ENCODE measurements around the gene CROCC. TPM values are rescaled to one million over a fixed set of nuclear protein-coding genes. Genes with fewer than 3 reads are reported as not detected.

The CROCC gene
- polyA plus RNA-seq, 1 donor (not counting 4 experiments of a cell fraction or from before 2014, with no cell fraction given), result 8.2 TPM

GRCh38 chr1:17008208-17008855 lies 86.6 kb downstream of the CROCC start:
- FAIRE-seq, result no peak
- Histone ChIP-seq H3K27ac (ENCODE audit: control insufficient read depth, insufficient read depth, low read length) (no peak overlapping the region), H4K20me1 (ENCODE audit: control insufficient read depth, extremely low read depth, insufficient read depth, low read length) (peaks cover 11% of the 10 kb centered on the region), H3K9me1 (ENCODE audit: control insufficient read depth, extremely low read depth, insufficient read depth, low read length) (peaks cover 7% of the 10 kb centered on the region), H2AFZ (ENCODE audit: control insufficient read depth, low read length) (no peak overlapping the region), H3K9me3 (ENCODE audit: control insufficient read depth, low read depth, low read length) (no peaks in the 10 kb centered on the region), H3K4me2 (ENCODE audit: control insufficient read depth, extremely low read depth, insufficient read depth, low read depth, low read length) (no peak overlapping the region), H3K9ac (ENCODE audit: control insufficient read depth, extremely low read depth, insufficient read depth, low read length) (no peak overlapping the region), H3K4me3 (ENCODE audit: control insufficient read depth in 2 of 3, extremely low read depth in 1 of 3, insufficient read depth in 2 of 3, low read depth in 1 of 3, low read length in 3 of 3) (no peak overlapping the region), H3K79me2 (ENCODE audit: control insufficient read depth, insufficient read depth, low read length) (peaks cover 18% of the 10 kb centered on the region), H3K4me1 (ENCODE audit: control insufficient read depth, extremely low read depth, insufficient read depth, low read length) (peaks cover 33% of the 10 kb centered on the region), H3K36me3 (ENCODE audit: control insufficient read depth in 2 of 2, extremely low read depth in 1 of 2, insufficient read depth in 2 of 2, low read length in 2 of 2) (peaks cover 9 to 15% of the 10 kb centered on the region in 2 experiments), H3K27me3 (ENCODE audit: control insufficient read depth, extremely low read depth, insufficient read depth, low read length) (no peaks in the 10 kb centered on the region)
- no peak for DNase-seq (ENCODE audit: low read depth, low spot score)
- dilution Hi-C loops (cut with MboI; ENCODE audit: extremely low pct_ligation_motif_present, low sequenced_read_pairs), result no loop called here
- TF ChIP-seq EZH2 (IDR thresholded peaks at IDR 0.05; ENCODE audit: low read length), result no peak
- no peak for TF ChIP-seq CTCF (optimal IDR thresholded peaks at IDR 0.05 in 1 of 3, IDR thresholded peaks at IDR 0.05 in 1 of 3, conservative IDR thresholded peaks at IDR 0.05 in 1 of 3; ENCODE audit: extremely low read depth in 1 of 3, insufficient read depth in 2 of 3, low read length in 3 of 3)

- TF ChIP-seq CTCF (optimal IDR thresholded peaks at IDR 0.05 in 1 of 3, IDR thresholded peaks at IDR 0.05 in 1 of 3, conservative IDR thresholded peaks at IDR 0.05 in 1 of 3; ENCODE audit: extremely low read depth in 1 of 3, insufficient read depth in 2 of 3, low read length in 3 of 3) (no peak), EZH2 (IDR thresholded peaks at IDR 0.05; ENCODE audit: low read length) (no peak)
- FAIRE-seq, result no peak
- Histone ChIP-seq H3K36me3 (ENCODE audit: control insufficient read depth in 2 of 2, extremely low read depth in 1 of 2, insufficient read depth in 2 of 2, low read length in 2 of 2) (peaks cover 9 to 10% of the 10 kb centered on the region in 2 experiments), H3K27me3 (ENCODE audit: control insufficient read depth, extremely low read depth, insufficient read depth, low read length) (no peaks in the 10 kb centered on the region), H3K9ac (ENCODE audit: control insufficient read depth, extremely low read depth, insufficient read depth, low read length) (no peak overlapping the region), H3K27ac (ENCODE audit: control insufficient read depth, insufficient read depth, low read length) (no peak overlapping the region), H3K9me1 (ENCODE audit: control insufficient read depth, extremely low read depth, insufficient read depth, low read length) (peaks cover 2% of the 10 kb centered on the region), H4K20me1 (ENCODE audit: control insufficient read depth, extremely low read depth, insufficient read depth, low read length) (peaks cover 7% of the 10 kb centered on the region), H3K9me3 (ENCODE audit: control insufficient read depth, low read depth, low read length) (no peaks in the 10 kb centered on the region), H3K79me2 (ENCODE audit: control insufficient read depth, insufficient read depth, low read length) (peaks cover 18% of the 10 kb centered on the region), H3K4me3 (ENCODE audit: control insufficient read depth in 2 of 3, extremely low read depth in 1 of 3, insufficient read depth in 2 of 3, low read depth in 1 of 3, low read length in 3 of 3) (no peak overlapping the region), H3K4me1 (ENCODE audit: control insufficient read depth, extremely low read depth, insufficient read depth, low read length) (peaks cover 26% of the 10 kb centered on the region), H2AFZ (ENCODE audit: control insufficient read depth, low read length) (no peak overlapping the region), H3K4me2 (ENCODE audit: control insufficient read depth, extremely low read depth, insufficient read depth, low read depth, low read length) (no peak overlapping the region)
- dilution Hi-C loops (cut with MboI; ENCODE audit: extremely low pct_ligation_motif_present, low sequenced_read_pairs), result no loop called here
- no peak for DNase-seq (ENCODE audit: low read depth, low spot score)
Measured at GRCh38 chr1:17009706-17010105, 88.0 kb downstream of the CROCC start.
